ENCODE results near the gene PTPRT.

The PTPRT gene

GRCh38 chr20:43119720-43120119 lies 70.0 kb downstream of the PTPRT start:
- DNase-seq (ENCODE audit: low spot score) = no peak

- no peak for DNase-seq (ENCODE audit: low spot score)
Measured at GRCh38 chr20:43102394-43102793, 87.3 kb downstream of the PTPRT start.

- no peak for DNase-seq (ENCODE audit: low spot score)
Measured at GRCh38 chr20:43096931-43097260, 92.8 kb downstream of the PTPRT start.

GRCh38 chr20:43096126-43096930 lies 93.4 kb downstream of the PTPRT start:
- no peak for DNase-seq (ENCODE audit: low spot score)

- DNase-seq (ENCODE audit: low spot score) = no peak
Measured at GRCh38 chr20:43095034-43095433, 94.7 kb downstream of the PTPRT start.

- no peak for DNase-seq (ENCODE audit: low spot score)
Measured at GRCh38 chr20:43092386-43093088, 97.2 kb downstream of the PTPRT start.

GRCh38 chr20:43068482-43068881 lies 121.2 kb downstream of the PTPRT start:
- no peak for DNase-seq (ENCODE audit: low spot score)

- no peak for DNase-seq (ENCODE audit: low spot score)
Measured at GRCh38 chr20:43066125-43066524, 123.6 kb downstream of the PTPRT start.

- no peak for DNase-seq (ENCODE audit: low spot score)
Measured at GRCh38 chr20:43065299-43065698, 124.4 kb downstream of the PTPRT start.

GRCh38 chr20:43058077-43058476 lies 131.6 kb downstream of the PTPRT start:
- DNase-seq (ENCODE audit: low spot score) = no peak

GRCh38 chr20:43057317-43057716 lies 132.4 kb downstream of the PTPRT start:
- no peak for DNase-seq (ENCODE audit: low spot score)

- no peak for DNase-seq (ENCODE audit: low spot score)
Measured at GRCh38 chr20:43055181-43055884, 134.4 kb downstream of the PTPRT start.

- no peak for DNase-seq (ENCODE audit: low spot score)
Measured at GRCh38 chr20:43052532-43052931, 137.2 kb downstream of the PTPRT start.

GRCh38 chr20:43046966-43047365 lies 142.7 kb downstream of the PTPRT start:
- no peak for DNase-seq (ENCODE audit: low spot score)

GRCh38 chr20:43043887-43044286 lies 145.8 kb downstream of the PTPRT start:
- DNase-seq (ENCODE audit: low spot score) = no peak

GRCh38 chr20:43040427-43040826 lies 149.3 kb downstream of the PTPRT start:
- DNase-seq (ENCODE audit: low spot score) = no peak

GRCh38 chr20:43037605-43038309 lies 151.9 kb downstream of the PTPRT start:
- no peak for DNase-seq (ENCODE audit: low spot score)

- DNase-seq (ENCODE audit: low spot score) = no peak
Measured at GRCh38 chr20:43034981-43035724, 154.6 kb downstream of the PTPRT start.

GRCh38 chr20:43032459-43032858 lies 157.2 kb downstream of the PTPRT start:
- no peak for DNase-seq (ENCODE audit: low spot score)

GRCh38 chr20:43029176-43029575 lies 160.5 kb downstream of the PTPRT start:
- no peak for DNase-seq (ENCODE audit: low spot score)

- no peak for DNase-seq (ENCODE audit: low spot score)
Measured at GRCh38 chr20:43028470-43028869, 161.2 kb downstream of the PTPRT start.

- no peak for DNase-seq (ENCODE audit: low spot score)
Measured at GRCh38 chr20:43023836-43024235, 165.9 kb downstream of the PTPRT start.
